ENCODE results near the gene HNRNPUL2. TPM values are rescaled to one million over a fixed set of nuclear protein-coding genes. Genes with fewer than 3 reads are reported as not detected.
A peak's percentile ranks its signal among the peaks of the same experiment; 100 is the strongest.

HNRNPUL2 gene
- total RNA-seq, 2 donors from 2014 or later: 21.3 to 41.8 TPM

- no peaks in the 10 kb centered on the region for H3K27me3 ChIP-seq (replicated peaks; ENCODE audit: insufficient read depth)
- no peak for ATAC-seq (ENCODE audit: insufficient number of reproducible peaks, low FRiP score, low read depth)
- H3K9me3 ChIP-seq: no peaks in the 10 kb centered on the region
- peaks cover 16% of the 10 kb centered on the region for H3K36me3 ChIP-seq
- no peak for DNase-seq (ENCODE audit: low spot score)
- H3K27ac ChIP-seq: no peak overlapping the region
- H3K4me3 ChIP-seq: no peak overlapping the region
- peaks cover 20 to 38% of the 10 kb centered on the region in 2 donors for H3K4me1 ChIP-seq (ENCODE audit: control insufficient read depth in 1 of 2, low read depth in 2 of 2)
- TF ChIP-seq, protein P1, sequence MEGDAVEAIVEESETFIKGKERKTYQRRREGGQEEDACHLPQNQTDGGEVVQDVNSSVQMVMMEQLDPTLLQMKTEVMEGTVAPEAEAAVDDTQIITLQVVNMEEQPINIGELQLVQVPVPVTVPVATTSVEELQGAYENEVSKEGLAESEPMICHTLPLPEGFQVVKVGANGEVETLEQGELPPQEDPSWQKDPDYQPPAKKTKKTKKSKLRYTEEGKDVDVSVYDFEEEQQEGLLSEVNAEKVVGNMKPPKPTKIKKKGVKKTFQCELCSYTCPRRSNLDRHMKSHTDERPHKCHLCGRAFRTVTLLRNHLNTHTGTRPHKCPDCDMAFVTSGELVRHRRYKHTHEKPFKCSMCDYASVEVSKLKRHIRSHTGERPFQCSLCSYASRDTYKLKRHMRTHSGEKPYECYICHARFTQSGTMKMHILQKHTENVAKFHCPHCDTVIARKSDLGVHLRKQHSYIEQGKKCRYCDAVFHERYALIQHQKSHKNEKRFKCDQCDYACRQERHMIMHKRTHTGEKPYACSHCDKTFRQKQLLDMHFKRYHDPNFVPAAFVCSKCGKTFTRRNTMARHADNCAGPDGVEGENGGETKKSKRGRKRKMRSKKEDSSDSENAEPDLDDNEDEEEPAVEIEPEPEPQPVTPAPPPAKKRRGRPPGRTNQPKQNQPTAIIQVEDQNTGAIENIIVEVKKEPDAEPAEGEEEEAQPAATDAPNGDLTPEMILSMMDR (IDR thresholded peaks at IDR 0.05): no peak
Observed at GRCh38 chr11:62673196-62673525, 54.1 kb downstream of the HNRNPUL2 start.

GRCh38 chr11:62671608-62672389 lies 55.5 kb downstream of the HNRNPUL2 start, which contains the start of the genes LBHD1 and UQCC3:
Gene LBHD1, minus strand, starts transcription at chr11:62672267. Its CDS starts 2,236 bp downstream, at chr11:62670031.
Gene UQCC3, plus strand, starts transcription at chr11:62671673. Its CDS starts 73 bp downstream, at chr11:62671746.
- peak within 1 kb of the TSS; percentile 72 to 81 for H3K27ac ChIP-seq
- no peak for DNase-seq (ENCODE audit: low spot score)
- H3K4me1 ChIP-seq (ENCODE audit: control insufficient read depth in 1 of 2, low read depth in 2 of 2): peaks cover 26 to 39% of the 10 kb centered on the region in 2 donors
- peak within 1 kb of the TSS; percentile 87 for H3K4me3 ChIP-seq
- H3K36me3 ChIP-seq: peaks cover 22% of the 10 kb centered on the region
- TF ChIP-seq, protein P1 (IDR thresholded peaks at IDR 0.05): no peak
- H3K9me3 ChIP-seq: no peaks in the 10 kb centered on the region
- H3K27me3 ChIP-seq (replicated peaks; ENCODE audit: insufficient read depth): no peaks in the 10 kb centered on the region
- peak; percentile 46 for ATAC-seq (ENCODE audit: insufficient number of reproducible peaks, low FRiP score, low read depth)

- Histone ChIP-seq H3K36me3 (peaks cover 16% of the 10 kb centered on the region), H3K27ac (peak overlapping the region; percentile 72 to 81), H3K4me1 (ENCODE audit: control insufficient read depth in 1 of 2, low read depth in 2 of 2) (peaks cover 32 to 45% of the 10 kb centered on the region in 2 donors), H3K4me3 (peak overlapping the region; percentile 87), H3K27me3 (replicated peaks; ENCODE audit: insufficient read depth) (no peaks in the 10 kb centered on the region), H3K9me3 (no peaks in the 10 kb centered on the region)
- ATAC-seq (ENCODE audit: insufficient number of reproducible peaks, low FRiP score, low read depth): no peak
- no peak for DNase-seq (ENCODE audit: low spot score)
- TF ChIP-seq, protein P1 (IDR thresholded peaks at IDR 0.05): no peak
Observed at GRCh38 chr11:62671236-62671607, 56.0 kb downstream of the HNRNPUL2 start.

DNA sequence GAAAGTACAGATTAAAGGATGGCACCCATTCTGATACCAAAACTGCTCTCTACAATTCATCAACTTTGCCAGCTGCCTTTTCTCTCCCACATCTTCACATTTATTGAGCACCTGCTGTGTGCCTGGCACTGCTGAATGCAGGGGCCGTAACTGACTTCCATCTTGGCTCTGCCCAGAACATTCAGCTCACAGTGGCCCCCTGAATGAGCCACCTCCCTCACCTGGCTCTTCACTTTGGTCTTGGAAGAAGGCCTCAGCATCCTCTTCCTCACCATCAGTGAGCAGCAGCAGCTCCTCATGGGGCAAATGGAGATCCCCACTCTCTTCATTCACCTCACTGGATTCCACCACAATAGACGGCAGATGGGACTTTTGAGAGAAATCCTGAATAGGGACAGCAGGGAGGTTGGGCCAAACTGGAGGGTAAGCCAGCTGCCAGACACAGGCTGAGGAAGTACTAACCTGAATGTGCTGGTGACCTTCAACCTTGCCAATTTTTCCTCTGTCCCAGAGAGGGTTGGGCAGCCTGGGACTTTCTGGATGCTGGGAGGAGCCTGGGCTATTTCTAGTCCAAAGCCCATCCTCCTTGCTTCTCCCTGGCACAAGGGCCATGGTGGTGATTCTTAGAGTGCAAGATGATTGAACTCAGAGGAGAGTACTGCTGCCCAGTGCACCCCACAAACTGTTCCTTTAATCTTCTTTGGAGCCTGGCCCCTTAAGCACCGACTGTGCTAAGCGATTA lies 57.7 kb downstream of the HNRNPUL2 start:
- no peak for DNase-seq (ENCODE audit: low spot score)
- Histone ChIP-seq H3K36me3 (peaks cover 6% of the 10 kb centered on the region), H3K4me1 (ENCODE audit: control insufficient read depth in 1 of 2, low read depth in 2 of 2) (peaks cover 34 to 48% of the 10 kb centered on the region in 2 donors), H3K27me3 (replicated peaks; ENCODE audit: insufficient read depth) (no peaks in the 10 kb centered on the region), H3K27ac (no peak overlapping the region), H3K4me3 (no peak overlapping the region), H3K9me3 (no peaks in the 10 kb centered on the region)
- no peak for ATAC-seq (ENCODE audit: insufficient number of reproducible peaks, low FRiP score, low read depth)
- TF ChIP-seq, protein P1 (IDR thresholded peaks at IDR 0.05): no peak

DNA sequence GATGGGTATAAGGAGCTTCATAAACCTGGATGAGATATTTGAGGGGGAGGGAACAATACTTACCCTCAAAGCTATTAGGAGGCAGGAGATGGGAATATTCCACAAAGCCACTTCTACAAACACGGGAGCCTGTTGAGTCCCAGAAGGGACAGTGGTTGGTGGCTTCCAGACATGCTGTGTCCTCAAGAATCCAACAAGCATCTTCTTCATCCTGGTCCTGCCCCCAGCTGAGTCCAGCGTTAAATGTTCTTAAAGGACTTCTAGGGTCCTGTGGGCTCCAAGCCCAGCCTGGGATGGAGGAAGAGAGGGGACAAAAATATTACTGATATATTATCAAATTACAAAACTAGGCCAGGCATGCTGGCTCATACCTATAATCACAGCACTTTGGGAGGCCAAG lies 59.8 kb downstream of the HNRNPUL2 start:
- Histone ChIP-seq H3K36me3 (peaks cover 6% of the 10 kb centered on the region), H3K9me3 (no peaks in the 10 kb centered on the region), H3K27ac (no peak overlapping the region), H3K4me1 (ENCODE audit: control insufficient read depth in 1 of 2, low read depth in 2 of 2) (peaks cover 31 to 45% of the 10 kb centered on the region in 2 donors), H3K4me3 (no peak overlapping the region), H3K27me3 (replicated peaks; ENCODE audit: insufficient read depth) (no peaks in the 10 kb centered on the region)
- no peak for DNase-seq (ENCODE audit: low spot score)
- TF ChIP-seq, protein P1 (IDR thresholded peaks at IDR 0.05): no peak
- ATAC-seq (ENCODE audit: insufficient number of reproducible peaks, low FRiP score, low read depth): no peak
